Liver (tissue), 9 donors: ENCODE results near the gene EAPP. TPM values are rescaled to one million over a fixed set of nuclear protein-coding genes. Genes with fewer than 3 reads are reported as not detected.

Experiments used
- DNase-seq: peaks from one replicate; pipeline ENCODE4 v3.0.0-alpha.2; 2017; ENCODE audit warnings: low spot score
- H3K27ac ChIP-seq, 2 donors: one replicate each; pipeline ENCODE4 v1.7.0; 2013; ENCODE audit warnings: inconsistent platforms in 2 of 2, low read length in 2 of 2, control low read depth in 1 of 2, low read depth in 1 of 2, mild to moderate bottlenecking in 1 of 2
- H3K27me3 ChIP-seq, 4 donors: one replicate each; pipeline versions ENCODE4 v1.6.1 to v1.7.0; 2013; ENCODE audit warnings: low read length in 3 of 4, inconsistent platforms in 1 of 4, mild to moderate bottlenecking in 1 of 4, moderate library complexity in 1 of 4; ENCODE audit not compliant: control insufficient read depth in 4 of 4, insufficient read depth in 4 of 4
- H3K36me3 ChIP-seq, 4 donors: one replicate each; pipeline versions ENCODE4 v1.6.1 to v1.7.0; 2013; ENCODE audit warnings: low read length in 3 of 4, mild to moderate bottlenecking in 3 of 4, low read depth in 1 of 4, moderate library complexity in 1 of 4; ENCODE audit not compliant: control insufficient read depth in 4 of 4, insufficient read depth in 3 of 4
- H3K4me1 ChIP-seq, 4 donors: one replicate each; pipeline versions ENCODE4 v1.6.1 to v1.7.0; 2013; ENCODE audit warnings: low read length in 3 of 4, mild to moderate bottlenecking in 3 of 4, moderate library complexity in 1 of 4; ENCODE audit not compliant: control insufficient read depth in 4 of 4, insufficient read depth in 4 of 4
- H3K4me3 ChIP-seq, 3 donors: one replicate each; pipeline versions ENCODE4 v1.6.1 to v1.7.0; 2013; ENCODE audit warnings: low read length in 3 of 3, control low read depth in 1 of 3, low read depth in 1 of 3, mild to moderate bottlenecking in 1 of 3
- H3K9ac ChIP-seq, 2 donors: one replicate each; pipeline ENCODE4 v1.7.0; 2013; ENCODE audit warnings: low read length in 2 of 2, mild to moderate bottlenecking in 2 of 2, moderate library complexity in 2 of 2, control low read depth in 1 of 2, low read depth in 1 of 2
- H3K9me3 ChIP-seq, 4 donors: one replicate each; pipeline versions ENCODE4 v1.6.1 to v1.7.0; 2013; ENCODE audit warnings: low read length in 3 of 4; ENCODE audit not compliant: control insufficient read depth in 4 of 4
- ATF3 ChIP-seq: IDR thresholded peaks from 2 replicates; pipeline ENCODE4 v1.6.1; 2016; ENCODE audit warnings: antibody characterized with exemption
- CTCF ChIP-seq: fragments of 150-350 bp; IDR thresholded peaks from 2 replicates; pipeline ENCODE4 v1.5.1; 2017; ENCODE audit warnings: improper control_type of control experiment, low read depth, low read length; ENCODE audit not compliant: missing input control
- EGR1 ChIP-seq, 2 donors: IDR thresholded peaks; 2 replicates each; pipeline ENCODE4 v1.6.1; 2016 to 2018; ENCODE audit warnings: antibody characterized with exemption in 2 of 2, low read depth in 2 of 2
- FOXA1 ChIP-seq: IDR thresholded peaks from 2 replicates; pipeline ENCODE4 v1.6.1; 2016; ENCODE audit warnings: antibody characterized with exemption
- FOXA2 ChIP-seq: IDR thresholded peaks from 2 replicates; pipeline ENCODE4 v1.6.1; 2016; ENCODE audit warnings: antibody characterized with exemption
- GABPA ChIP-seq, 2 donors: IDR thresholded peaks in 1 of 2; conservative IDR thresholded peaks in 1 of 2; 2 replicates each; pipeline ENCODE4 v1.6.1; 2016; ENCODE audit warnings: antibody characterized with exemption in 2 of 2, mild to moderate bottlenecking in 1 of 2, moderate library complexity in 1 of 2
- HNF4A ChIP-seq, 2 donors: conservative IDR thresholded peaks; 2 replicates each; pipeline ENCODE4 v1.6.1; 2016; ENCODE audit warnings: antibody characterized with exemption in 2 of 2, mild to moderate bottlenecking in 2 of 2
- JUND ChIP-seq, 2 donors: IDR thresholded peaks; 2 replicates each; pipeline ENCODE4 v1.6.1; 2016; ENCODE audit warnings: antibody characterized with exemption in 2 of 2
- MAX ChIP-seq: IDR thresholded peaks from 2 replicates; pipeline ENCODE4 v1.6.1; 2016; ENCODE audit warnings: antibody characterized with exemption
- NR2F2 ChIP-seq: IDR thresholded peaks from 2 replicates; pipeline ENCODE4 v1.6.1; 2016; ENCODE audit warnings: antibody characterized with exemption
- REST ChIP-seq: IDR thresholded peaks from 2 replicates; pipeline ENCODE4 v1.6.1; 2016; ENCODE audit warnings: antibody characterized with exemption, mild to moderate bottlenecking
- RXRA ChIP-seq, 2 donors: IDR thresholded peaks; 2 replicates each; pipeline ENCODE4 v1.6.1; 2017 to 2018; ENCODE audit warnings: antibody characterized with exemption in 2 of 2, mild to moderate bottlenecking in 1 of 2
- ZBTB33 ChIP-seq: IDR thresholded peaks from 2 replicates; pipeline ENCODE4 v1.6.1; 2016; ENCODE audit warnings: antibody characterized with exemption
- WGBS: extraction: QIAGEN DNeasy Blood & Tissue Kit; methylation state at CpG from one replicate; pipeline ENCODE4 v1.1.7; 2013; 5-methylcytosine and 5-hydroxymethylcytosine counted together
- polyA plus RNA-seq, 2 donors: library from polyadenylated mRNA; stranded (reverse) in 1 of 2; unstranded in 1 of 2; fragments of 200-250 nt in 1 of 2; fragments of >200 nt in 1 of 2; fragmentation: Nextera tagmentation in 1 of 2; extraction: Ambion mirVana in 1 of 2; gene quantifications; one replicate each; pipeline versions ENCODE4 v1.2.1 to v1.2.3, GENCODE V29; 2013 to 2015
- total RNA-seq, 2 donors: library from RNA; depleted of rRNA; stranded (reverse); fragments of >200 nt; gene quantifications; one replicate each; pipeline ENCODE4 v1.2.3, GENCODE V29; 2014
- donor health status: healthy.
- donor health status: healthy.
- donor health status: healthy.
- donor health status: healthy.
- donor health status: healthy.

EAPP gene
- total and polyA plus RNA-seq, 4 donors = 18.5 to 33.4 (median 25.7) TPM

GRCh38 chr14:34502545-34503225, 36.8 kb downstream of the EAPP start (continued):
- no peak for TF ChIP-seq CTCF
- TF ChIP-seq NR2F2 = no peak
- TF ChIP-seq GABPA (IDR thresholded peaks at IDR 0.05 in 1 of 2, conservative IDR thresholded peaks at IDR 0.05 in 1 of 2) = no peak
- TF ChIP-seq FOXA1 = no peak
- no peak for TF ChIP-seq ZBTB33
- no peak for TF ChIP-seq JUND (IDR thresholded peaks at IDR 0.05)

GRCh38 chr14:34502001-34502400, 37.5 kb downstream of the EAPP start:
- no peak overlapping the region for H3K4me3 ChIP-seq
- no peak overlapping the region for H3K27ac ChIP-seq
- no peak for DNase-seq
- WGBS = 91% methylated on average over 2 of the region's 2 CpGs
- no peaks in the 10 kb centered on the region for H3K36me3 ChIP-seq
- TF ChIP-seq EGR1 (IDR thresholded peaks at IDR 0.05; ENCODE audit: low read depth in 2 of 2) (no peak), RXRA (IDR thresholded peaks at IDR 0.05) (no peak), ATF3 (no peak), CTCF (no peak), ZBTB33 (no peak), MAX (no peak), FOXA2 (no peak), NR2F2 (no peak), FOXA1 (no peak), HNF4A (conservative IDR thresholded peaks at IDR 0.05) (no peak), REST (no peak)
- H3K9ac ChIP-seq = no peak overlapping the region
- H3K9me3 ChIP-seq = no peaks in the 10 kb centered on the region
- H3K27me3 ChIP-seq = no peaks in the 10 kb centered on the region
- H3K4me1 ChIP-seq = peaks cover 0 to 16% (median 5%) of the 10 kb centered on the region in 4 donors
